Vagina (tissue), 2 donors: ENCODE measurements around the gene UBE2E2. TPM values are rescaled to one million over a fixed set of nuclear protein-coding genes. Genes with fewer than 3 reads are reported as not detected.

Experiments used
- DNase-seq, 2 donors: peaks; one replicate each; pipeline ENCODE4 v3.0.0-alpha.2; 2017; ENCODE audit errors: extremely low spot score in 2 of 2
- H3K27ac ChIP-seq: fragments of 200-600 bp; sonication (generic); one replicate; pipeline ENCODE4 v1.5.1; 2019
- H3K27me3 ChIP-seq: fragments of 200-600 bp; sonication (generic); one replicate; pipeline ENCODE4 v1.5.1; 2019
- H3K36me3 ChIP-seq, 2 donors: fragments of 200-600 bp; sonication (generic); one replicate each; pipeline ENCODE4 v1.5.1; 2017 to 2019
- H3K4me1 ChIP-seq: fragments of 200-600 bp; sonication (generic); one replicate; pipeline ENCODE4 v1.5.1; 2019
- H3K4me3 ChIP-seq, 2 donors: fragments of 200-600 bp; sonication (generic); 1 replicate in 1 of 2; 2 replicates in 1 of 2; pipeline ENCODE4 v1.5.1; 2016 to 2019
- H3K9me3 ChIP-seq: fragments of 200-600 bp; sonication (generic); one replicate; pipeline ENCODE4 v1.5.1; 2019
- POLR2A ChIP-seq, 2 donors: fragments of 450-650 bp; IDR thresholded peaks; one replicate each; pipeline ENCODE4 v1.6.1; 2017; ENCODE audit warnings: antibody characterized with exemption in 2 of 2, mild to moderate bottlenecking in 2 of 2, moderate library complexity in 2 of 2
- POLR2AphosphoS5 ChIP-seq, 2 donors: sonication (generic); formaldehyde crosslinking; IDR thresholded peaks; one replicate each; pipeline ENCODE4 v1.9.0; 2017; ENCODE audit warnings: antibody characterized with exemption in 2 of 2, mild to moderate bottlenecking in 2 of 2, low read depth in 1 of 2; ENCODE audit not compliant: insufficient read depth in 1 of 2
- intact Hi-C: fragments of 100-400 bp; cut with DNase I; formaldehyde crosslinking; loops from one replicate; pipeline ENCODE4 v1.15.1; 2023
- total RNA-seq: library from RNA; depleted of rRNA; stranded (reverse); fragments of >200 nt; gene quantifications from one replicate; pipeline ENCODE4 v1.2.3, GENCODE V29; 2016
- TF ChIP-seq, protein P1 (sequence below), 3 experiments: fragments of 450-650 bp in 2 of 3; fragments of 200-600 bp in 1 of 3; sonication (generic) in 1 of 3; IDR thresholded peaks; one replicate each; pipeline ENCODE4 v1.5.1; 2017 to 2019; ENCODE audit warnings: antibody characterized with exemption in 3 of 3, mild to moderate bottlenecking in 2 of 3, moderate library complexity in 2 of 3

UBE2E2 gene
- total RNA-seq, 1 donor from 2014 or later, result 31.2 TPM

DNA sequence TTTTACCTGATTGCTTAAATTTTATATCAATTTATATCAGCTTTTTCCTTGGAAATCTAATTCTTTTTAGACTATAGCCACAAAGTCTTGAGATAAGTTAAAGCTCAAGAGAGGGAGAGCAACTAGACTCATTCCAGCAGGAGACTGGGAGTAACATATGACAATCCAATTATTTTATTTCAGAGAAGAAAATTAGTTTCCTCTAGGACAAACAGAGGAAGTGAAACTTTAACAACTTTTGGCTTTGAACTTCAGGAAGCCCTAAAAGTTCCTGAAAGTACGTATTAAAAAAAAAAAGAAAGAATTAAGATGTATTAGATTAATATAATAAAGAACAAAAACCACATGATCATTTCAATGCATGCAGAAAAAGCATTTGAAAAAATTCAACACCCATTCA lies 13.9 kb upstream of the UBE2E2 start:
- TF ChIP-seq, protein P1, sequence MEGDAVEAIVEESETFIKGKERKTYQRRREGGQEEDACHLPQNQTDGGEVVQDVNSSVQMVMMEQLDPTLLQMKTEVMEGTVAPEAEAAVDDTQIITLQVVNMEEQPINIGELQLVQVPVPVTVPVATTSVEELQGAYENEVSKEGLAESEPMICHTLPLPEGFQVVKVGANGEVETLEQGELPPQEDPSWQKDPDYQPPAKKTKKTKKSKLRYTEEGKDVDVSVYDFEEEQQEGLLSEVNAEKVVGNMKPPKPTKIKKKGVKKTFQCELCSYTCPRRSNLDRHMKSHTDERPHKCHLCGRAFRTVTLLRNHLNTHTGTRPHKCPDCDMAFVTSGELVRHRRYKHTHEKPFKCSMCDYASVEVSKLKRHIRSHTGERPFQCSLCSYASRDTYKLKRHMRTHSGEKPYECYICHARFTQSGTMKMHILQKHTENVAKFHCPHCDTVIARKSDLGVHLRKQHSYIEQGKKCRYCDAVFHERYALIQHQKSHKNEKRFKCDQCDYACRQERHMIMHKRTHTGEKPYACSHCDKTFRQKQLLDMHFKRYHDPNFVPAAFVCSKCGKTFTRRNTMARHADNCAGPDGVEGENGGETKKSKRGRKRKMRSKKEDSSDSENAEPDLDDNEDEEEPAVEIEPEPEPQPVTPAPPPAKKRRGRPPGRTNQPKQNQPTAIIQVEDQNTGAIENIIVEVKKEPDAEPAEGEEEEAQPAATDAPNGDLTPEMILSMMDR (IDR thresholded peaks at IDR 0.05), result no peak
- no peak for TF ChIP-seq POLR2A (IDR thresholded peaks at IDR 0.05)
- TF ChIP-seq POLR2AphosphoS5 (IDR thresholded peaks at IDR 0.05; ENCODE audit: insufficient read depth in 1 of 2, low read depth in 1 of 2), result no peak
- no peaks in the 10 kb centered on the region for H3K36me3 ChIP-seq
- no peaks in the 10 kb centered on the region for H3K9me3 ChIP-seq
- H3K27me3 ChIP-seq, result no peaks in the 10 kb centered on the region
- no peaks in the 10 kb centered on the region for H3K4me1 ChIP-seq
- H3K27ac ChIP-seq, result no peak overlapping the region
- intact Hi-C loops, result no loop called here
- H3K4me3 ChIP-seq, result no peak overlapping the region
- no peak for DNase-seq

- Histone ChIP-seq H3K36me3 (no peaks in the 10 kb centered on the region), H3K27ac (no peak overlapping the region), H3K9me3 (no peaks in the 10 kb centered on the region), H3K4me3 (no peak overlapping the region), H3K4me1 (no peaks in the 10 kb centered on the region), H3K27me3 (no peaks in the 10 kb centered on the region)
- no peak for DNase-seq
- TF ChIP-seq POLR2A (IDR thresholded peaks at IDR 0.05) (no peak), POLR2AphosphoS5 (IDR thresholded peaks at IDR 0.05; ENCODE audit: insufficient read depth in 1 of 2, low read depth in 1 of 2) (no peak)
- TF ChIP-seq, protein P1 (IDR thresholded peaks at IDR 0.05), result no peak
- intact Hi-C loops, result no loop called here
Measured at GRCh38 chr3:23192816-23193215, 10.3 kb upstream of the UBE2E2 start.

DNA sequence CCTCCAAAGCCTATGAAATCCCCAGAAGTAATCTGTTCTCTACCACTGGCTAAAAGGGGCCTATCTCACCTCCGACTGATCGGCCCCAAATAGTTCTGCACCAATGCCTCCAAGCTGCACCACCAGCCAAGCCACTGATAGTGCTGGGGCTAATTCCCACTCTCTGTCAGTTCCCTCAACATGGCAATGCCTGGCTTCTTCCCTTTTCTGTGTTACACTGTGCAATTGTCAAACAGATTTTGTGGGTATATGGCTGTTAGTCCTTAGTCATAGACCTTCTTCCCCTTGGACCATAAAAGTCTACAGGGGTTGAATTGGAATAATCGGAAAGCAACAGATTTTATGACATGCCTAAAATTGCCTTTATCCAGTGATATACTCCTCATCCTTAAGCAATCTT lies 9.3 kb upstream of the UBE2E2 start:
- H3K4me3 ChIP-seq, result no peak overlapping the region
- H3K27ac ChIP-seq, result no peak overlapping the region
- no peak for DNase-seq
- no peaks in the 10 kb centered on the region for H3K9me3 ChIP-seq
- no peaks in the 10 kb centered on the region for H3K4me1 ChIP-seq
- TF ChIP-seq POLR2AphosphoS5 (IDR thresholded peaks at IDR 0.05; ENCODE audit: insufficient read depth in 1 of 2, low read depth in 1 of 2), result no peak
- TF ChIP-seq, protein P1 (IDR thresholded peaks at IDR 0.05), result no peak
- no peak for TF ChIP-seq POLR2A (IDR thresholded peaks at IDR 0.05)
- H3K27me3 ChIP-seq, result no peaks in the 10 kb centered on the region
- intact Hi-C loops, result no loop called here
- no peaks in the 10 kb centered on the region for H3K36me3 ChIP-seq

DNA sequence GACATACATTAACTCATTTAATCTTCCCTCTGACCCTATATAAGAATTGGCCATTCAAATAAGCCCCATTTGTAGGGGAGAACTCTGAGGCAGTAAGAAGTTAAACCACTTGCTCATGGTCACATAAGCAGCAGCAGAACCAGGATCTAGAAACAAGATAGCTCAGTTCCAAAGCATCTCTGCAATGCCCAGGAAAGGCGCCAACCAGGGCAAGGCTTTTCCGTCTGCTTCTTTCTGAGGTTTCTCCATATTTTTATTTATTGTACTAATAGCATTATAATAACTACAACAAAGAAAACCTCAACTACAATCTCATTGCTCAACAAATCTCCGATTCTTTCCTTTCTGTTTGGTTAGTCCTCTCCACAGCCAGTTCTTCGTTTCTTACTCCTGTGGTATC lies 4.3 kb upstream of the UBE2E2 start:
- Histone ChIP-seq H3K27me3 (no peaks in the 10 kb centered on the region), H3K27ac (no peak overlapping the region), H3K4me1 (peaks cover under 1% of the 10 kb centered on the region), H3K4me3 (no peak overlapping the region), H3K36me3 (no peaks in the 10 kb centered on the region), H3K9me3 (no peaks in the 10 kb centered on the region)
- TF ChIP-seq POLR2AphosphoS5 (IDR thresholded peaks at IDR 0.05; ENCODE audit: insufficient read depth in 1 of 2, low read depth in 1 of 2) (no peak), POLR2A (IDR thresholded peaks at IDR 0.05) (no peak)
- TF ChIP-seq, protein P1 (IDR thresholded peaks at IDR 0.05), result no peak
- DNase-seq, result no peak
- intact Hi-C loops, result no loop called here

GRCh38 chr3:23199649-23200048 lies 3.5 kb upstream of the UBE2E2 start:
- intact Hi-C loops, result loop anchor here (10.0 kb wide), 1 partner anchor 605 kb away; the partner anchor contains the start of gene UBE2E1
- H3K36me3 ChIP-seq, result no peaks in the 10 kb centered on the region
- DNase-seq, result no peak
- no peak overlapping the region for H3K27ac ChIP-seq
- TF ChIP-seq POLR2A (IDR thresholded peaks at IDR 0.05), result no peak
- TF ChIP-seq POLR2AphosphoS5 (IDR thresholded peaks at IDR 0.05; ENCODE audit: insufficient read depth in 1 of 2, low read depth in 1 of 2), result no peak
- TF ChIP-seq, protein P1 (IDR thresholded peaks at IDR 0.05), result no peak
- H3K4me1 ChIP-seq, result peaks cover 9% of the 10 kb centered on the region
- H3K9me3 ChIP-seq, result no peaks in the 10 kb centered on the region
- H3K27me3 ChIP-seq, result no peaks in the 10 kb centered on the region
- no peak overlapping the region for H3K4me3 ChIP-seq
